Midbrain (tissue), 1 donor: ENCODE results near the gene DIPK1C.

ENCODE experiments used
- DNase-seq: peaks from one replicate; lab custom pipeline; 2025; lab: John Stamatoyannopoulos, UW

The DIPK1C gene

DNA sequence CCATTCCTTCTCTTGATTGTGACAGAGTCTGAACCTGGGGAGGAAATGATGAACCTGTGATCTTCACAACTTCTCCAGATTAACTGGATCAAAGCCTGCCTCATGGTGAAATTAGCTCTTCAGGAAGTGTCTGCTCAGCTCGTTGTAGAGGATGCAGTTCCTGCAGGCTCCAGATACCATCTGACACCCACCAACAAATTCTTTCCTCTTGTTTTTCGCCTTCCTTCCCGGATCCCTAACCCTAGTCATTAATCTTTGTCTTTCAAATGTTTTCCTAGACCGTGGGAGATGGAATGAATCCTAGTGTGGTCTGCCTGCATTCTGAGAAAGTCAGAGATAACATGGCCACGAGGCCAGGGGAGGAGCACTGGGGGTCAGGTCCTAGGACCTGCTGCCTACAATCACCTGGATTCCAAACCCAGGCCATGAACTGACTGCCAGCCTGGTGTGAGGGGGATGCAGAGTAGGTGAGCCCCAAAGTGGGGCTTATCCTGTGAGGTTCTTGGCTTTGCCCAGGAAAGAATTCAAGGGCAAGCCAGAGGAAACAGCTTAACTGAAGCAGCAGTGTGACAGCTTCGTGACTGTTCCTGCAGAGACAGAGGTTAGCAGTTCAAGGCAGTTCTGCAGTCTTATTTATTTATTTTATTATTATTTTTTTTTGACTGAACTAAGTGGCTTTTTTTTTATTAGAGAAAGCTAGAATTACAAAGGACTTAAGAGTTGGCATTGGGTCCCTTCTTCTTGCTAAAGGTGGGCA, 67.8 kb downstream of the DIPK1C start:
- DNase-seq = no peak

GRCh38 chr18:74388227-74388626, 68.9 kb downstream of the DIPK1C start:
- no peak for DNase-seq

GRCh38 chr18:74387383-74387782, 69.7 kb downstream of the DIPK1C start:
- DNase-seq = no peak
